Head of caudate nucleus (tissue), 42 donors: ENCODE results near the gene SMS.
"Not testable (repeated sequence)": the region's sequence is repeated elsewhere in the genome, so short reads cannot be mapped to it uniquely, and the experiment has no call there.

ENCODE experiments used
- DNase-seq, 42 donors: peaks; one replicate each; pipeline versions ENCODE4 v3.0.0 to v3.0.0-alpha.2; 2020 to 2021; ENCODE audit warnings: mixed read lengths in 7 of 42
- intact Hi-C: fragments of 100-400 bp; cut with DNase I; formaldehyde crosslinking; loops from one replicate; pipeline ENCODE4 v1.15.0; 2022

The SMS gene

GRCh38 chrX:21948897-21949578, 8.5 kb downstream of the SMS start:
- DNase-seq, result no peak
- intact Hi-C loops, result no loop called here

DNA sequence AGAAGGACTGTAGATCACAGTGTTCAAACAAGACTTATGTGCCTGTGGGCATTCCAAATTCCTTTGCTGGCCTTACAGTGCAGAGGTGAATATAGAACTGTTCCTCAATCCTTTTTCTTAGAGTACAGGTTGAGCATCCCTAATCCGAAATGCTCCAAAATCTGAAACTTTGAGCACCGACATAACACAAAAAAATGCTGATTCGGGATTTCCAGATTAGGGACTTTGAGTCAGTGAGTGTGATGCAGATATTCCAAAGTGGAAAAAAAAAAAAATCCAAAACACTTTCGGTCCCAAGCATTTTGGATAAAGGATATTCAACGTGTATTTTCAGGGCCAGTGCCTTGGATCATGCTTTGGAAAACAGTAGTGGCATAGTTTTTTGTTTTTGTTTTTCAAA, 9.2 kb downstream of the SMS start:
- no peak for DNase-seq
- intact Hi-C loops, result no loop called here

GRCh38 chrX:21950557-21950956, 10.0 kb downstream of the SMS start:
- DNase-seq, intact Hi-C loops: not testable (repeated sequence)

GRCh38 chrX:21952624-21953023, 12.1 kb downstream of the SMS start:
- intact Hi-C loops, result no loop called here
- no peak for DNase-seq

DNA sequence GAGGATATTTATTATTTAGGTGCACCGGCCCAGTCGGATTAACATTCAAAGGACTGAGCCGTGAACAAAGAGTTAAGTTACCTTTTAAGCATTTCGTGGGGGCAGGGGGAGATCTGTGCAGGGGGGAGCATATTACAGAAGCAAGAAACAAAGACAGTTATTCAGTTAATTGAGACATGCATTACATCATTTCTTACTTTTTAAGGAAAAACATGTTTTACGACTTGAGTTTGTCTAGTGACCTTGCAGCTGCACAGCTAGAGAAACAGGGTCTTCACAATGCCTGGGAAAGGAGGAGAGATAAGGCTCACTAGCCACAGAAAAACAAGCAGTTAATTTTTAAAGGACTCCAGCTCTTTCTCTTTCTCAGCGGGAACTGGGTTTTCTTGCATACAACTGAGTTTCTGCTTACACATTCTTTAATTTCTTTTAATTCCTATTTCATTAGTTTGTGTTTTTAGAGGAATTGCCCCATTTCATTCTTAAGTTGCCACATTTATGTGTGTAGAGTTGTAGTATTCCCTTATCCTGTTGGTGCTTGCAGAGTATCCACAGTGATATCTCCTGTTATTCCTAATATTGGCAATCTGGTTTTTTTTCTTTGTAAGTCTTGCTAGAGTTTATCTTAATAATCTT, 12.8 kb downstream of the SMS start:
- intact Hi-C loops, DNase-seq: not testable (repeated sequence)

GRCh38 chrX:21955403-21956189, 15.1 kb downstream of the SMS start:
- intact Hi-C loops, result no loop called here
- no peak for DNase-seq

GRCh38 chrX:21956783-21957182, 16.3 kb downstream of the SMS start:
- intact Hi-C loops, result no loop called here
- DNase-seq, result no peak

- peak in 6 of 42 donors; percentile 17 to 55 (median 32) for DNase-seq
- intact Hi-C loops, result no loop called here
Observed at GRCh38 chrX:21958187-21958586, 17.7 kb downstream of the SMS start.

GRCh38 chrX:21958916-21959315, 18.4 kb downstream of the SMS start:
- DNase-seq, result no peak
- intact Hi-C loops, result no loop called here

GRCh38 chrX:21959362-21960051, 19.0 kb downstream of the SMS start:
- no peak for DNase-seq
- intact Hi-C loops, result no loop called here

GRCh38 chrX:21960569-21961541, 20.3 kb downstream of the SMS start:
- DNase-seq, result no peak
- intact Hi-C loops, result no loop called here

DNA sequence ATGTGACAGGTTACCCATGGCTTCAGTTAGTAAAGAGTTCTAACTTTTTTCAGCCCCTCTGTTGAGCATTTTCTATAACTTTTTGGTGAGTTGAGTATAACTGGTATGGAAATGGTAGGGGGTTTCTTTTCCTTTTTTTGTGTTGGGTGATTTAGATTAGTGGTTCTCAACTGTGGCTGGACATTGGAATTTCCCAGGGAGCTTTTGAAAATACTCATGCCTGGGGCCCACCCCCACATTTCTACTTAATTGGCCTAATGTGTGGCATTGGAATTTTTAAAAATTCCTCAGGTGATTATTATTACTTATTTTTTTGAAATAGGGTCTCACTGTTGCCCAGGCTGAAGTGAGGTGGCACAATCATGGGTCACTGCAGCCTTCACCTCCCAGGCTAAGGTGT, 21.9 kb downstream of the SMS start:
- DNase-seq, result no peak
- intact Hi-C loops, result no loop called here

DNA sequence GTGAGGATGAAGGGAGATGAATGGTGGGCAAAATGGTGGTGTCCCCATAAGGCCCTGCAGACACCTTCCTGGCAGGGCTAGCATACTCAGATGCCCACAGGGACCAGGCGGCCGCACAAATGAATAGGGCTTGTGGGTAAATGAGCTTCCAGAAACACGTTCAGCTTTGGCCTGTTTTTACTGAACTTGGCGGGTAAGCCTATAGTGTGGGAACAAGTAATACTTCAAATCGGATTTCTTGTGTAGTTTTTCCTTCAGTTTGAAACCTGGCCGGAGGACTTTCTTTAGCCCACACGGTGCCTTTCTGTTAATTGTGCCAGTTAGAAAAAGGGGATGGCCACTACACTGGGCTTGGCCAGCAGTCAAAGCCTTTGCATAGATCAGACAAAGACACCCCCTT, 22.8 kb downstream of the SMS start:
- intact Hi-C loops, result no loop called here
- no peak for DNase-seq

DNA sequence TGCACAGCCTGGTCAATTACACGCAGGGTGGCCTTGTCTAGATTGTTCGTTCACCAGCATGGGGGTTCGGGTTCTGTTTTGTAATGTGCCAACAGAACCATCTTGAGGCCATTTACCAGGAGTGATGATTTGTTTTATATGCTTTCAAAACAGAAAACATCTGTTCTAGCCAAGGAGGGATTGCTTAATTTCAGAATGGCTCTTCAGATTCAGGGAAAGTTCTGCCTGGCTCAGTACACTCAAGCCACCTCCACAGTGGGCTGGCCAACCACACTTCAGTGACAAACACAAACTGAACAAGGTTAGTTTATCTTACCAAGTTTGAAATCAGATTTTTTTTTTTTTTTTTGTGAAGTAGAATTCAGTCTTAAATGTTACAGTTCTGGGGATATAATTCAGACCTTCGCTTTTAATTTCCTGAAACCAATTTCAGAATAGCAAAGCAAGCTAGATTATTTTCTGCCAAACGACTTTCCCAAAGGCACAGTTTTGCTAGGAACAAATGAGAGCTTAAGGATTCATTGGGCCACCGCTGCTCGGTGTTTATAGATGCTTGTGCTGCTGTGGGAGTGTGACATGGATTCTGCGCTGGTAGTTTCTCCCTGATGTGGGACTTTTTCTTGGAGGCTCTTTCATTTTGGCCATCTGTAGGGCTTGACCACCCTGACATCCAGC, 23.4 kb downstream of the SMS start:
- intact Hi-C loops, result no loop called here
- no peak for DNase-seq

- intact Hi-C loops, result no loop called here
Observed at GRCh38 chrX:21966866-21967265, 26.4 kb downstream of the SMS start.

DNA sequence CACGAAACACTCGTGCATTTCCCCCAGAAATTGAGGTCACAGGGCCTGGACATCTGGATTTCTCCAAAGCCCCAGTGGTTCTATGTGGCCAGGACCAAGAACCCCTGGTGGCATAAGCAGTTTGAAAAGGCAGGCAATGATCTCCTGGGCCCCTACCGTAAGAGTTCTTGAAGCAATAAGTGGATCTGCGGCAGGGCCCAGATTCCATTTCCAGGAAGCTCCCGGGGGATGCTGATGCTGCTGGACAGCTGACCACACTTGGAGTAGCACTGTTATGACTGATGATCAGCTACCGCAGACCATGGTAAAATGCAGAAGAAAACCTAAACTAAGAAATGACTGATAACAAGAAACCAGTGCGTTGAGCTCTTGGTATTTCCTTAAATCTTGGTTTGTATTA, 27.8 kb downstream of the SMS start:
- intact Hi-C loops, result no loop called here
- no peak for DNase-seq

More at GRCh38 chrX:21966866-21967265, 26.4 kb downstream of the SMS start:
- DNase-seq, result no peak

DNA sequence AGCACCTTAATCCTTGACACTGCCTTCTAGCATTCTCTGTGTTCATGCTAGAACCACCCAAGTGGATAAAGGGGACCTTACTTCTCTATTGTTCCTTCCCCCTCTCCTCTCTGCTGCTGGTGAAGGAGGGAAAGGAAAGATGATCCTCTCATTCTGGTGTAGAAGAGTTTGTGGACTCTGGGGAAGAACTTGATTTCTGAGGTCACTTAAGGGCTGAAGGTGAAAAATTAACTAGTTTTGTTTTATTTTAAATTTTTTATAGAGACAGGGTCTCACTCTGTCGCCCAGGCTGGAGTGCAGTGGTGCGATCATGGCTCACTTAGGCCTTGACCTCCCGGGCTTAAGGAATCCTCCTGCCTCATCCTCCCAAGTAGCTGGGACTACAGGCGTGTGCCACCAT, 29.8 kb downstream of the SMS start:
- DNase-seq, result no peak
- intact Hi-C loops, result no loop called here

DNA sequence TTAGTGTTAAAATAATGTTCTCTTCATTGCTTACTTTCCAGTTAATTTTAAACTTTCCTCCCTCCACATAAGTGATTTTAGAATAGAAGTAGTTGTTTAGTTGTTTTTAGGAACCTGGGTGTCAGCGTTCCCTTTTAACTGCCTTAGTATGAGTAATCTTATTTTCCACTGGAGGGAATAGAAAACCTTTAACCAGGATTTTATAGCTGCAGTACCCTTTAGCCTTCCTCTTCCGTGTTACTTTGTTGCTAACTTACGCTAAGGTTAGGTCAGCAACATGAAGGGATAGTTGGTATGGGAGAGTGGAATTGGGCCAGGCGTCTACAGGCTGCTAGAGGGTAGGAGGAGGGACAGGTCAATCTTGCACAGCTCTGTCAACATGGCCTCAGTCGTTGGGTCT, 31.5 kb downstream of the SMS start:
- no peak for DNase-seq
- intact Hi-C loops, result no loop called here
